ENCODE measurements around the gene RPL36.

The RPL36 gene

DNA sequence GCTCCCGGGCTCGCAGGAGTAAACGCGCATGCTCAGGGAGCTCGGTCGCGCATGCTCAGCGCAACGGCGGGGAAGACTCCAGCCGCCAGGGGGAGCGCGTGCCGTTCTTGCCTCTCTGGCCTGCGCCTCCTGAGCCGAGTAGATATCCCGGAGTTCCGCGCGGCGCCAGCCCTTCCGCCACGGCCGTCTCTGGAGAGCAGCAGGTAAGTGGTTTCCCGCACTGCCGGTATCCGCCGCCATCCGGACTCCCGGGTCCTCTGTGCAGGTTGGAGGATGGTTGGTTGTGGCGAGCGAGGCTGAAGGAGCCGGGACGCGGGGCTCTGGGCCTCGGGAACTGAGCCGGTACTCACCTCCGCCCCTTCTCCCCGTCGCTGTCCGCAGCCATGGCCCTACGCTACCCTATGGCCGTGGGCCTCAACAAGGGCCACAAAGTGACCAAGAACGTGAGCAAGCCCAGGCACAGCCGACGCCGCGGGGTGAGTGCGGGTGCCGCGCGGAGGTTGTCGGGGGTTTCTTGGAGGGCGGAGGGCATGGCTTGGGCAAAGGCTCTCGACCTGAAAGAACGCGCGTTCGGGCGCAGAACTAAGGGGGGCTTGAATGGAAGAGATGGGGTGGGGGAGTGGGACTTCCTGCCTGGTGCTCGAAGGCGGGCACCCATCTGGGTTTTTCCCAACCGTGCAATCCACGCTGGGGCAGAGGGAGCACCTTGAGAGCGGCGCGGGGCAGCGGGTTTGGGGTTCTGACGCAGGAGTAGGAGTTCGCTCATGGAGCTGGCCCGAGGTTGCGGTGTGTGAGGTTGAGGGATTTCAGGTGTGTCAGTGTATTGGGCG is at the start of gene RPL36:
Gene RPL36 (plus strand): TSS at position 171 of the 830 bp plus-strand sequence. CDS start 213 bp downstream, at position 384.
- DNase-seq (ENCODE audit: low read depth in 2 of 3, low spot score in 1 of 3) = peak; percentile 98 to 99 (median 98)

- DNase-seq (ENCODE audit: low read depth in 2 of 3, low spot score in 1 of 3) = no peak
Observed at GRCh38 chr19:5641171-5641570, 48.9 kb upstream of the RPL36 start.

GRCh38 chr19:5642204-5642603 is 47.9 kb upstream of the RPL36 start:
- no peak for DNase-seq (ENCODE audit: low read depth in 2 of 3, low spot score in 1 of 3)

DNA sequence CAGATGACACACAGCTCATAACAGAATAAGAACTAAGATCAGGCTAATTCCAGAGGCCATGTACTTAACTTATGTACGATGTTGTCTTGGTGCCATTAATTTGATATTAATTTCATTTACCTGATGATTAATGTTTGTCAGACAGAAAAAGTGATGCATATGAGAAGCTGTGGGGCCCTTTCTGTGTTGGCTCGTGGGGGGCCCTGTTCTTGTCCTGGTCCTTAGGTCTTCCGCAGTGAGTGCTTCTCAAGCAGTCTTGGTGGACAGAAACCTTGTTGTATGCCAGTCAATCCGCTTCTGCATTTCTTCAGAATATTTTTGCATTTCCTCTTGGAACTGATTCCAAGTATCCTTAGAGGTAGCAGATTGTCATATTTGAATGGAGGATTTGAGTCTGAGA is 47.0 kb upstream of the RPL36 start:
- no peak for DNase-seq (ENCODE audit: low read depth in 2 of 3, low spot score in 1 of 3)

DNA sequence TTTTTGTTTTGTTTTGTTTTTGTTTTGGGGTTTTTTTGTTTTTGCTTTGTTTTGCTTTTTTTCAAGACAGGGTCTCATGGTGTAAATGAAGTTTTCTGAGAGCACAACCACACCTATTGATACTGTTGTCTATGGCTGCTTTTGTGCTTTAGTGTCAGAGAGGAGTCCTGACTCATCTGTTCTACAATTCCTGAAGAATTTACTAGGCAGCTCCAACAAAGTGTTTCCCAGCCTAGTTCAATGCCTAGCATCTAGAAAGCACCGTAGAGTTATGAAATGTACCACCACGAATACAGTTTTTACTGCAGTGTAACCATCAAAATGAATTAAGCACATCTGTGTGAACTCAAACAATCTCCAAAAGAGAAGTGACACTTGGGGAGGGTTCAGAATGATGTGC is 46.1 kb upstream of the RPL36 start:
- DNase-seq (ENCODE audit: low read depth in 2 of 3, low spot score in 1 of 3) = no peak

DNA sequence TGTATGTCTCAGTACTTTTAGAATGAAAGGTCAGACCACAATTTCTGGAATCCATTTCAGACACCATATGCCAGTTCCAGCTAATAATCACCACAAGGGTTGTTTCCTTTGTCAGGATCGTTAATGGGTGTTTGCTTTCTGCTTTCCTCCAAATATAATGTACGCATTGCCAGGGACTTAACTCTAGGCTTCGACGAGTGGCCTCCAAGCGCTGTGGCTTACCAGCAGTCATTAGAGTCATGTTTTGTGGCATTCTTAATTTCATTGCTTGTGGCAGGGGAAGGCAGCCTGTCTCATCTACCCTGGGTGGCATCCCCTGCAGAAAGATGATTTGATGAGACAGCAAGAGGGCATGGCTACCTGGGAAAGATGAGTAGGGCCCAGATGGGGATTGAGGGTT is 44.7 kb upstream of the RPL36 start:
- no peak for DNase-seq (ENCODE audit: low read depth in 2 of 3, low spot score in 1 of 3)

GRCh38 chr19:5646703-5647102 is 43.4 kb upstream of the RPL36 start:
- DNase-seq (ENCODE audit: low read depth in 2 of 3, low spot score in 1 of 3) = no peak

DNA sequence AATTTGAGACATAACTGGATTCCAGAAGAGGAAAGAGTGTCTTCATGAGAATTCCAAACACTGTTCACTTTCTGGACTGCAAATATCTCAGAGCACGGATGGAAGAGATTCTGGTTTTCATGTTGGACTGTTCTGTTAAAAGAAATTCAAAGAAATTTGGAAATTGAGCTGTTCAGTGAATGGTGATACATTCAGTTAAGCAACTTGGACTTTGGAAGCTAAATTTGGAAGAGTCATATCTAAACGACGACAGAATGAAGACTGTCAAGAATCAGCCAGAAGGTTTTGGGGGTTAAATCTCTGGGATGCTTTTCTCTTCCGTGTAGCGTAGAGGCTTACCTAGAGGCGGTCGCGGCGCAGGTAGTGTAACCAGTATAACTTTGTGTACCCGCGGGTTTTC is 41.6 kb upstream of the RPL36 start:
- DNase-seq (ENCODE audit: low read depth in 2 of 3, low spot score in 1 of 3) = no peak

- DNase-seq (ENCODE audit: low read depth in 2 of 3, low spot score in 1 of 3) = no peak
Observed at GRCh38 chr19:5651361-5651760, 38.7 kb upstream of the RPL36 start.

DNA sequence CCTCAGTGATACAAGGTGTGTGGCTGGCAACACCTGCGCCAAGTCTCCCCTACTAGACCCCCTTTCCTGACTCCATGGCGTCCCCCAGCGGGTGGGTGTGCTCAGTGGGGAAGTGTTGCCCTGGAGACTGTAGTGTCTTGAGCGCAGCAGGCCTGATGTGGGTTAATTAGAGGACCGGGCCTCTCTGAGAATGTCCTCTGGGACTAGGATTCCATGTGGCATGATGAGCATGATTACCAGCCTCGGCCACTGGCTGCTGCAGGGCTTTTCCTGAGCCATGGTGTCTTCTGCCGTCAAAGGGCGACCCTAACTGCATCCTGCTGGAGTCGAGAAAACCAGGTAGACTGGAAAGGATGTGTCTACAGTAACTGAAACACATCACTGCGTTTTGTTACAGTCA is 37.8 kb upstream of the RPL36 start:
- no peak for DNase-seq (ENCODE audit: low read depth in 2 of 3, low spot score in 1 of 3)

- DNase-seq (ENCODE audit: low read depth in 2 of 3, low spot score in 1 of 3) = no peak
Observed at GRCh38 chr19:5654931-5655330, 35.2 kb upstream of the RPL36 start.

DNA sequence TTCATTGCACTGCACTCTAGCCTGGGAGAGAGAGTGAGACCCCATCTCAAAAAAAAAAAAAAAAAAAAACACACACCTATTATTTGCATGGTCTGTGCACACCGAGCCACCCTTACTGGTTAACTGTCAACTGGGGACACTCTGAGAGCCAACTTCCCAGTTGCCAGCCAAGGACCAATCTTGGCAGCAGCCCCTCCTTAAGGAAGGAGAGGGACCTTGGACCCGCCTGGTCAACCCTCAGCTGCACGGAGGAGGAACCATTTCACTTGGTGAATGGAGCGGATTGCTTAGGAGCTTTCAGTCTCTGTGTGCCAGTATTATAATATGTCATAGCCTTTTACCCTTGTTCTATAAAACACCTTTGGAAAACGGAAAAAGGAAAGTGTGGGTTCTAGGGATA is 34.7 kb upstream of the RPL36 start:
- DNase-seq (ENCODE audit: low read depth in 2 of 3, low spot score in 1 of 3) = no peak

DNA sequence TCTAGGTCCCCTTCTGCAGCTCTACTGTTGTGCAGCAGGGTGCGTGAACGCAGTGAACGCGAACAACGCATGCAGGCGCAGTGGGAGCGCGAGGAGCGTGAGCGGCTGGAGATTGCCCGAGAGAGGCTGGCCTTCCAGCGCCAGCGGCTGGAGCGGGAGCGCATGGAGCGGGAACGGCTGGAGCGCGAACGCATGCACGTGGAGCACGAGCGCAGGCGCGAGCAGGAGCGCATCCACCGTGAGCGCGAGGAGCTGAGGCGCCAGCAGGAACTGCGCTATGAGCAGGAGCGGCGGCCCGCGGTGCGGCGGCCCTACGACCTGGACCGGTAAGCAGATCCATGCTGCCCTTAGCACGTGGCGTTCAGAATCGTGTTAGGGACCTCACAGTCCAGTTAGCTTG is 28.6 kb upstream of the RPL36 start:
- no peak for DNase-seq (ENCODE audit: low read depth in 2 of 3, low spot score in 1 of 3)

DNA sequence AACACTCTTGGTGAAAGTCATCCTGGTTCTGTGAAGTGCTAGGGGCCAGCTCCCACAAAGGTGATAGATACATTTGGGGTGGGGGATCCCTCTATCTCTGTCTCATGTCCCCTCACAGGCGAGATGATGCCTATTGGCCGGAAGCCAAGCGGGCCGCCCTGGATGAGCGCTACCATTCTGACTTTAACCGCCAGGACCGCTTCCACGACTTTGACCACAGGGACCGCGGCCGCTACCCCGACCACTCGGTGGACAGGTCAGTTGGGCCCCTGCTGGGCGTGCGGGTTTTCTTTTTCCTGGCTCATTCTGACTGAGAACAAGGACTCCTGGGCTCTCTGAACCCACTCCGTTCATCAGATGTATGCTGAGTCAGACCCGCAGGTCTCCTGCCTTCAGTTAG is 26.2 kb upstream of the RPL36 start:
- DNase-seq (ENCODE audit: low read depth in 2 of 3, low spot score in 1 of 3) = no peak

GRCh38 chr19:5664515-5664914 is 25.6 kb upstream of the RPL36 start:
- DNase-seq (ENCODE audit: low read depth in 2 of 3, low spot score in 1 of 3) = no peak

DNA sequence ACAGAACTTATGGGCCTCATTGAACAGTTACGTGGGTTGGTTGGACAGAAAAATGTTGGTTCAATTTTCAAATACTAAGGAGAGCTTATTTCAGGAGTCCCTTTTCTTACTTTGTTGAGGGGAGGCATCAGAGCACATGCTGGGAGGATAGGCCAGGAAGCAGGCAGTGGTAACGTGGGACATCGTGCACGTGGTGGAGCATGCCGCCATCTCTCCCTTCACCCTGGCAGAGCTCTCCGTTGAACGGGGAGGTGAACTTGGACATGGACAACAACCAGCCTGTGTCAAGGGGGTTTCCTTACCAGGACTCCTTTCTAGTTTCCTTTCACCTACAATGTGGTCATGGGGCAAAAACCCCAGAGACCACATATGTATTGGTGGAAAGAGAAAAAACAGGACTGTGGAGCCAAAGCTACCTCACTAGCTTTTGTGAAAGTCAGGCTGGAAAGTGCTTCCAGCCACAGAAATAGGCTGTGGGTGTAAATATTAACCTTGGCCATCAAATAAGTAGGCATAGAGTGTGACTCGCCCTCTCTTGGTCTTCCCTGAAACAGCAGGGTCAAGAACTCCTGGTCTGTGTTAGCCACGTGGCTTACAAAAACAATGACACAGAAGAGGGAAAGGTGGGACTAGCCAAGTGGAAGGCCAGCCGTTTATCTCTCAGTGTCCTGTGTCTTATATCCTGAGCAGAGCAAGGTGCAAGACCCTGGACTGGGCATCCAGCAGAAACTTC is 24.1 kb upstream of the RPL36 start:
- no peak for DNase-seq (ENCODE audit: low read depth in 2 of 3, low spot score in 1 of 3)

DNA sequence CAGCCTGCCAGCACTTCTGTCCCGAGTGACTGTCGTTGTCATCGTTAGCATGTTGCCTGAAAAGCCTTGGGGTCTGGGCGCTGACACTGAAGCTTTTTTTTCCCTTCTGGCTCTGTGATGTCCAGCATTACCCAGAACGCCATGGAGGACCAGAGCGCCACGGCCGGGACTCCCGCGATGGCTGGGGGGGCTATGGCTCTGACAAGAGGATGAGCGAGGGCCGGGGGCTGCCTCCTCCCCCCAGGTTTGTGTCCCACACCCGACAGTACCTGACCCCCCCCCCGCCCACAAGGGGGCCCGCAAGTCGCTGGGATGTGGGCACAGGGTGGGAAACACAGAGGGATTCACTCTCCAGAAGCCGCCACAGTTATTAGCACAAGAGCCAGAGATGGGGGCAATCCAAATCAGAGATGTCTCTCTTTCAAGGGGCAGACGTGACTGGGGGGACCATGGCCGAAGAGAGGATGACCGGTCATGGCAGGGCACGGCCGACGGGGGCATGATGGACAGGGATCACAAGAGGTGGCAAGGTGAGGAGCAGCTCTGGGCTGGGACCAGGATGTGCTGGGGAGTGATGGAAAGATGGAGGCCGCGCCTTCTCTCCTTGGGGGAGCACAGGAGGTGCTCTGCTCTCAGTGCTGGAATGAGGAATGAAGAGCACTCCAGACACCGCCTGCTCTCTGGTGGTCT is 23.0 kb upstream of the RPL36 start:
- no peak for DNase-seq (ENCODE audit: low read depth in 2 of 3, low spot score in 1 of 3)

- DNase-seq (ENCODE audit: low read depth in 2 of 3, low spot score in 1 of 3) = no peak
Observed at GRCh38 chr19:5667751-5668271, 22.3 kb upstream of the RPL36 start.

GRCh38 chr19:5669212-5669611 is 20.9 kb upstream of the RPL36 start:
- no peak for DNase-seq (ENCODE audit: low read depth in 2 of 3, low spot score in 1 of 3)

- DNase-seq (ENCODE audit: low read depth in 2 of 3, low spot score in 1 of 3) = no peak
Observed at GRCh38 chr19:5671600-5671999, 18.5 kb upstream of the RPL36 start.

DNA sequence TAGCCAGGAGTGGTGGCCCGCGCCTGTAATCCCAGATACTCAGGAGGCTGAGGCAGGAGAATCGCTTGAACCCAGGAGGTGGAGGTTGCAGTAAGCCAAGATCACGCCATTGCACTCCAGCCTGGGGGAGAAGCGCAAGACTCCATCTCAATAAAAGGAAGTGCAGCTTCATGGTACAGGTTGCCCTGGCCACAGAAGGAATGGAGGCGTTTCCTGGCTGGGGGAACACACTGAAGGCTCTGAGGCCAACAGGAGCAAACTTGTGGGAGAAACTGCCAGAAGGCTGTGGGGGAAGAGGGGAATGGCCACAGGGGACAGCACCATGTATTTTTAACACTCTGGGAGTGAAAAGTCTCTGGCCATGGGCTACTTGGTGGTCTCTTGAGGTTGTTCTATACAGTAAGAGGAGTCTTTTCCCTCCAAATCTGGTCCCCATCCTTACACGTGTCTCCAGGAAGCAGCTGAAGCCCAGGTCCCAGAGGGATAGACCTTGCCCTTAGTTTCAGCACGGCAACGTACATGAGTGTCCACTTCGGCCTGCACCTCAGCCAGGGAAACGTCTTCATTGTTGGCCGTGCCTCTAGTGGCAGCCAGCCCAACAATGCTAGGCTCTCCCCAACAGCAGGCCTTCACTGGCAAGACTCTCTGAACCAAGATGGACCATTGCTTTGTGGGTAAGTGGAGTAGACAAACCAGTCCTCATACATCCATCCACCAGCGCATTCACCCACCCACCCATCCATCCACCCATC is 17.2 kb upstream of the RPL36 start:
- DNase-seq (ENCODE audit: low read depth in 2 of 3, low spot score in 1 of 3) = no peak

Measured in stimulated activated CD4-positive, alpha-beta T cell treated with anti-CD3 and anti-CD28 coated beads, Interleukin-12 subunit alpha, Interleukin-12 subunit beta, amount 100 ng/mL, for 48 hours (primary cell).